ENCODE results near the gene BCL7A.
"Not testable (repeated sequence)": the region's sequence is repeated elsewhere in the genome, so short reads cannot be mapped to it uniquely, and the experiment has no call there.

The BCL7A gene

DNA sequence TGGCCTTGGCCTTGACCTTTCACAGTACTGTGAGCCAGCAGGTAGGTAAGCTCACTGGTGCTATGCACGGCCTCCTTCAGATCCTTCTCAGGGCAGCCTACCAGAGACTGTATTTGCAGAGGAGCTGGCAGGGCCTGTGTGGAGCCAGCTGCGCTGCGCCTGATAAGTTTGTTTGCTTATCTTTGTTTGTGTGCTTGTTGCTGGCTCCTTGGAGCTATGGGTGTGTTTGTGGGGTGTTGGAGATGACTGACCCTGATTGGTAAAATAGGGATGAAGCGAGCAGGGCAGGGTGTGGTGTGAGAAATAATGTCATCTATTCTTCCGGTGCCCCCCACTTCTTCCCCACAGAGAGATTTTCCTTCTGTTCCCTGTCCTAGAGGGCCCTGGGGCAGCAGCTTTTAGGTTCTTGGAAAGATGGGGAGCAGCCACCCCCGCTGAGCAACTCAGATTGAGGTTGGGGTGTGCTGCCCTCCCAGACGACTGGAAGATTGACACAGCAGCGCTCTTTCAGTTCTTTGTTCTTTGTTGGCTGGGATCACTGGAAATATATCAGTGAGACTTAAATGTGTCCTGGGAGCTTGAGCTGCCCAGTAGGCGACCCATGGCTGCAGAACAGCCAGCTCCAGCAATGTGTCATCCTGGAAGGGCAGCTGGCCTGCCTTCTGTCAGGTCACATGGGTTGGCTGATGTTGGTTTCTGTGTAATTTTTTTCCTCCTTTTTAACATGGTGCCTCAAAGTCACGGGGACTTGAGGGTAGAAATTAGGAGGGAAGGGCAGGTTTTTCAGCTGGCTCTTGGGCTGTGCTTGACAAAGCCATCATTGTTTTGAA, 76.5 kb downstream of the BCL7A start:
- peak; percentile 83 for DNase-seq

DNA sequence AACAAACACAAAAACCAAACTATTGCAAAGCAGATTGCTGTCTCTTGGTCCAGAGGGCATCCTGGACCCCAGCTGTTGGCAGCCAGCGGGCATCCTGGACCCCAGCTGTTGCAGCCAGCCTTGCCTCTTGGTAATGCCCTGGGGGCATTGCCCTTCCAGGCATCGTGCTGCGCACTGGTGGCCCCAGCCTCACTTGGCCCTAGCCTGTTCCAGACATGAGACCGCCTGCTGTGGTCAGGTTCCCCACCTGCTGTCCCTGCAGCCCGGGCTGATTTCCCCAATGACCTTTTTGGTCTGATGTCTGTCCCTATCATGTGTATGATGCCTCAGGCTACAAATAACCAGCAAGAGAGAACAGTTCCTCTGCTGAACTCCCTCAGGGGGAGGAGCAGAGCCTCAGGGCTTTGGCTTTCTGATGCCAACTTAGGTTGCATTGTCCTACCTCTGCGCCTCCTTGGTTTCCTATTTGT, 77.6 kb downstream of the BCL7A start:
- DNase-seq: no peak

DNA sequence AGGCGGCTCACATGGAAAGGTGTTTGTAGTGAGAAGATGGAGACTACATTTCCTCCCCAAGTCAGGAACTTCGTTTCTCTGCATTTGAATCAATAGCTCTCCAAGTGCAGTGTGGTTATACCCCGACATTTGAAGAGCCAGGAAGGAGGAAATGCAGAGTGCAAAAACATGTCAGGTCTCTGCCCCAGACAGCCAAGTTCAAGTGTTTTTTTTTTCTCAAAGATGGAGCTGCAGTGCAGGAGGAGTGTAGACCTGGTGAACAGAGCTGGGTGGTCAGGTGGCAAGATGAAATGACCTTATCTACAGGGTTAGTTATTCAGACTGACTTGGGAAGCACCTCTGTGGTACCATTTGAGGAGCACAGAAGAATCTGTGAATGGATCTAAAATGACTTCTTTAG, 78.2 kb downstream of the BCL7A start:
- DNase-seq: no peak

DNA sequence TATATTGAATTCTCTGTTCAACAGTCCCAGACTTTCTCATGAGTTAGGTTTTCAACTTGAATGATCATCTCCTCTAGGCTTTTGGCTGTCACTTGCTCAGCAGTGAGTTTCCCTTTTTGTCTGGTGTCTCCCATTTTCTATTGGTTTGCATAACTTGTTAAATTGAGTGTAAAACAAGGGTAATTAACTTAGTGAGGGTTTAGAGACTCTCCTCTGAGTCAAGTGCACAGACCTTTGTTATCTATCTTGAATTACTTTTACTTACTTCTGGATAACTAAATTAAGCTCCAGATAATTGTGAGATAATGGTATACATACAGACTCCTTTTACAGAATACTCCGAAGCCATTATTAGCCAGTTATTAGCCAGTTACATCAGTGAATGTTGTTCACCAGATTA, 78.9 kb downstream of the BCL7A start:
- no peak for DNase-seq

DNA sequence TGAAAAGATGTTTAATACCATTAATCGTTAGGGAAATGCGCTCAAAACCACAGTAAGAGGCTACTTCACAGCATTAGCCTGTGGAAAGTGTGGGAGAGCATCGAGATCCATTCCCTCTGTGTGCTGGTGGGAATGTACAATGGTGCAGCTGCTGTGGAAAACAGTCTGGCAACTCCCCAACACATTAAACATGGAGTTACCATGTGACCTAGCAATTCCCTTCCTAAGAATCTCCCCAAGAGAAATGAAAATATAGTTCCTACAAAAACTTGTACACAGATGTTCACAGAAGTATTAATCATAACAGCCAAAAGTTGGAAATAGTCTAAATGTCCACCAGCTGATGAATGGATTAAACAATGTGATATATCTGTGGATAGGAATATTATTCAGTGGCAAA, 80.6 kb downstream of the BCL7A start:
- DNase-seq: no peak

DNA sequence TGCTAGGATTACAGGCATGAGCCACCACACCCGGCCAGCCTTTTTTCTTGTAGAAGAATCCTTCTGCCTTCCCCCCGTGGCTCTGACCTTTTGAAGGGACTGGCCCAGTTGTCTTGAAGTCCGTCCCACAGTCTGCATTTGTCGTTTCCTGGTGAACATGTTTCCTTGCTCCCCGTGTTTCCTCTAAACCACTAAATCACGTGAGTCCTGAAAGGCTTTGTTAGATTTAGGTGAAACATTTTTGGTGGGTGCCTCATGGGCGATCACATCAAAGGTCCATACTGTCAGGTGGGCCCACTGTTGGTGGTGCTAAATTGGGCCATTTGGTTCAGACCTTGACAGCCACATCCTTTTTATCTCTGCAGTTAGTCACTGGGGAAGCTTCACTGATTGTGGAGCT, 83.2 kb downstream of the BCL7A start:
- no peak for DNase-seq

DNA sequence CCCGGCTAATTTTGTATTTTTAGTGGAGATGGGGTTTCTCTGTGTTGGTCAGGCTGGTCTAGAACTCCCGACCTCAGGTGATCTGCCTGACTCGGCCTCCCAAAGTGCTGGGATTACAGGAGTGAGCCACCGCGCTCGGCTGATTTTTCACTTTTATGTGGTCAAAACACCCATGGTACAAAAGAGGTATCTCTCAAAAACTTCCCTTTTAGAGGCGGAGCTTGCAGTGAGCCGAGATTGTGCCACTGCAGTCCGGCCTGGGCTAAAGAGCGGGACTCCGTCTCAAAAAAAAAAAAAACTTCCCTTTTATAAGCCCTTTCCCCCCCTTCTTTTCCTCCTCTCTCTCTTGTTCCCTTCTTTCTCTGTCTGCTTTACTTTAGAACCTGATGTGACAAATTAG, 83.8 kb downstream of the BCL7A start:
- not testable (repeated sequence) for DNase-seq

DNA sequence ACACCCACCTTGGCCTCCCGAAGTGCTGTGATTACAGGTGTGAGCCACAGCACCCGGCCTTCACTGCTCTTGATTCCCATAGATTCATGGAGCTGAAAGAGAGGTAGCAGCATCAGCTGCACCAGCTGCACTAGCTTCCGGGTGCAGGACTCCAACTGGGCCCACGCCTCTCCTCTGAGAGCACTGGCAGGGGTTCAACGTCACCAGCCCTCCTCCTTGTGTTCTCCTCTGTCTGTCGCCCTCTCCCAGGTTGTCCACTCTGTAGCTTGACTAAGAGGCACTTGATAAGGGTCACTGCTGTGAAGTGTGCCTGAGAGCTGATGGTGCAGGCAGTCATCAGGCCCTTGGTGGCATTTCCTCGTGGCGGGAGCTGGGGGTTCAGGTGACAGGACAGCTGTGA, 85.2 kb downstream of the BCL7A start:
- DNase-seq: no peak

DNA sequence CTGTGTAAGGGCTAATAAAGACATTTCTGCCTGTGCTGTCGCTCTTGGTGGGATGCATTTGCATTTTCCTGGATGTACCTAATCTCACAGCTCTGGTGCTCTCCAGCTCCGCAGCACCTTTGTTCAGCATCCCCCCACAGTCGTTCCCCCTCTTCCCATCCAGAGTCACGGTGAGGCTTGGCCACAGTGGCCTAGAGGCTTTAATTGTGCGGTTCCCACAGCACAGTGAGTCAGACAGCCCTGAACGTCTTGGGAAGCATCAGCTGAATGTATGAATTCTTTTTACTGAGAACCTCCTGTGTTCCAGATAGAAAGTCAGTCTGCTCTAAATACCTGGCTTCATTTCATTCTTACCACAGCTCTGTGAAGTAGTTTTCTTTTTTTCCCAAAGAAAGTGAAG, 85.6 kb downstream of the BCL7A start:
- DNase-seq: no peak

DNA sequence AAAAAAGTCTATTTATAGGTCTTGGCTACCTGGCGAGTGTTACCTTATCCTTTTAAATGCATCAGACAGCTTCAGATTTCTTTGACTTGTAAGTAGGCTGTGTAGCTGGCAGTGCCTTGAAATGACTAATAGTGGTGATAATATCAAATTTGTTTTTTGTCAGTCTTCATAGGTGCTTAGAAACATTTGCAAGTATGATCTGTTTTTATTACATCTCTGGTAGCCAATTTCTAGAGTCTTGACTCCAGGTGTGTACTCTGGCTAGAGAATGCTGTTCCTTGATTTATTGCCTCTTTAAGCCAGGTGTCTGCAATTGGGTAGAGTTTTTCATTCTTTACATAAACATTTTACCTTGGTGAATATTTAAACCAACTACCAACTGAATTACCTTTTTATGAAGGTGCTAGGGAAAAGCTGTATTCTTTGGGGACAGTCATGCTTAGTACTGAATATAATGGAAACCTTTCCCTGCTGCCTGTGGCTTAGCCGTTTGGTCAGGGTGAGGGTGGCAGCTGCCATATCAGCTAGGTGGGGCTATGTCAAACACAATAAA, 89.5 kb downstream of the BCL7A start:
- DNase-seq: no peak
